Measurements from ENCODE around the gene SPINDOC. TPM values are rescaled to one million over a fixed set of nuclear protein-coding genes. Genes with fewer than 3 reads are reported as not detected.

The SPINDOC gene
- total RNA-seq, 3 donors from 2014 or later: 24.0 to 28.9 (median 24.5) TPM

GRCh38 chr11:63811522-63811921 lies 1.7 kb upstream of the SPINDOC start:
- DNase-seq (no peak), ATAC-seq (no peak)
- no peaks in the 10 kb centered on the region for H3K27me3 Mint-ChIP-seq (ENCODE audit: low read depth)
- no peaks in the 10 kb centered on the region for H3K9me3 Mint-ChIP-seq
- H3K4me1 Mint-ChIP-seq (ENCODE audit: low read depth): peaks cover 18% of the 10 kb centered on the region
- H3K36me3 Mint-ChIP-seq (ENCODE audit: insufficient read depth): peaks cover 5% of the 10 kb centered on the region
- no peak overlapping the region for H3K4me3 Mint-ChIP-seq

GRCh38 chr11:63813563-63814382 lies 517 bp downstream of the SPINDOC start:
- Mint-ChIP-seq H3K36me3 (ENCODE audit: insufficient read depth) (peaks cover 13% of the 10 kb centered on the region), H3K9me3 (no peaks in the 10 kb centered on the region), H3K4me1 (ENCODE audit: low read depth) (peaks cover 18% of the 10 kb centered on the region), H3K4me3 (peak overlapping the region; percentile 77), H3K27me3 (ENCODE audit: low read depth) (no peaks in the 10 kb centered on the region)
- DNase-seq (no peak), ATAC-seq (peak; percentile 35 to 44)

GRCh38 chr11:63814383-63814736 lies 1.1 kb downstream of the SPINDOC start:
- Mint-ChIP-seq H3K27me3 (ENCODE audit: low read depth) (no peaks in the 10 kb centered on the region), H3K4me1 (ENCODE audit: low read depth) (peaks cover 18% of the 10 kb centered on the region), H3K9me3 (no peaks in the 10 kb centered on the region), H3K4me3 (peak overlapping the region; percentile 77), H3K36me3 (ENCODE audit: insufficient read depth) (peaks cover 13% of the 10 kb centered on the region)
- ATAC-seq (no peak), DNase-seq (no peak)

GRCh38 chr11:63816166-63816565 lies 2.9 kb downstream of the SPINDOC start:
- no peaks in the 10 kb centered on the region for H3K27me3 Mint-ChIP-seq (ENCODE audit: low read depth)
- H3K4me3 Mint-ChIP-seq: no peak overlapping the region
- peaks cover 19% of the 10 kb centered on the region for H3K36me3 Mint-ChIP-seq (ENCODE audit: insufficient read depth)
- ATAC-seq (no peak), DNase-seq (no peak)
- peaks cover 18% of the 10 kb centered on the region for H3K4me1 Mint-ChIP-seq (ENCODE audit: low read depth)
- H3K9me3 Mint-ChIP-seq: no peaks in the 10 kb centered on the region

GRCh38 chr11:63816732-63817131 lies 3.5 kb downstream of the SPINDOC start:
- Mint-ChIP-seq H3K27me3 (ENCODE audit: low read depth) (no peaks in the 10 kb centered on the region), H3K4me3 (no peak overlapping the region), H3K36me3 (ENCODE audit: insufficient read depth) (peaks cover 23% of the 10 kb centered on the region), H3K9me3 (no peaks in the 10 kb centered on the region), H3K4me1 (ENCODE audit: low read depth) (peaks cover 18% of the 10 kb centered on the region)
- no peak for ATAC-seq
- no peak for DNase-seq

- ATAC-seq (no peak), DNase-seq (no peak)
- Mint-ChIP-seq H3K27me3 (ENCODE audit: low read depth) (no peaks in the 10 kb centered on the region), H3K9me3 (no peaks in the 10 kb centered on the region), H3K36me3 (ENCODE audit: insufficient read depth) (peaks cover 30% of the 10 kb centered on the region), H3K4me1 (ENCODE audit: low read depth) (peaks cover 18% of the 10 kb centered on the region), H3K4me3 (no peak overlapping the region)
Measured at GRCh38 chr11:63817758-63818498, 4.7 kb downstream of the SPINDOC start.

GRCh38 chr11:63818609-63819008 lies 5.4 kb downstream of the SPINDOC start:
- Mint-ChIP-seq H3K27me3 (ENCODE audit: low read depth) (no peaks in the 10 kb centered on the region), H3K9me3 (no peaks in the 10 kb centered on the region), H3K4me1 (ENCODE audit: low read depth) (peaks cover 18% of the 10 kb centered on the region), H3K36me3 (ENCODE audit: insufficient read depth) (peaks cover 32% of the 10 kb centered on the region), H3K4me3 (no peak overlapping the region)
- DNase-seq (no peak), ATAC-seq (no peak)

- ATAC-seq: no peak
- Mint-ChIP-seq H3K27me3 (ENCODE audit: low read depth) (no peaks in the 10 kb centered on the region), H3K4me1 (ENCODE audit: low read depth) (no peaks in the 10 kb centered on the region), H3K9me3 (no peaks in the 10 kb centered on the region), H3K4me3 (no peak overlapping the region), H3K36me3 (ENCODE audit: insufficient read depth) (peaks cover 40% of the 10 kb centered on the region)
- DNase-seq: no peak
Measured at GRCh38 chr11:63821411-63821810, 8.2 kb downstream of the SPINDOC start.

- Mint-ChIP-seq H3K9me3 (no peaks in the 10 kb centered on the region), H3K4me1 (ENCODE audit: low read depth) (no peaks in the 10 kb centered on the region), H3K27me3 (ENCODE audit: low read depth) (no peaks in the 10 kb centered on the region), H3K36me3 (ENCODE audit: insufficient read depth) (peaks cover 21% of the 10 kb centered on the region), H3K4me3 (no peak overlapping the region)
- no peak for ATAC-seq
- DNase-seq: no peak
Measured at GRCh38 chr11:63826471-63827190, 13.4 kb downstream of the SPINDOC start.

GRCh38 chr11:63829823-63830489 lies 16.7 kb downstream of the SPINDOC start:
- Mint-ChIP-seq H3K36me3 (ENCODE audit: insufficient read depth) (peaks cover 5% of the 10 kb centered on the region), H3K4me1 (ENCODE audit: low read depth) (no peaks in the 10 kb centered on the region), H3K27me3 (ENCODE audit: low read depth) (no peaks in the 10 kb centered on the region), H3K9me3 (no peaks in the 10 kb centered on the region), H3K4me3 (no peak overlapping the region)
- DNase-seq (no peak), ATAC-seq (peak in 1 of 2 donors; percentile 40)

GRCh38 chr11:63831326-63831725 lies 18.1 kb downstream of the SPINDOC start:
- H3K4me1 Mint-ChIP-seq (ENCODE audit: low read depth): no peaks in the 10 kb centered on the region
- DNase-seq: no peak
- no peak overlapping the region for H3K4me3 Mint-ChIP-seq
- H3K27me3 Mint-ChIP-seq (ENCODE audit: low read depth): no peaks in the 10 kb centered on the region
- no peak for ATAC-seq
- no peaks in the 10 kb centered on the region for H3K9me3 Mint-ChIP-seq
- no peaks in the 10 kb centered on the region for H3K36me3 Mint-ChIP-seq (ENCODE audit: insufficient read depth)

GRCh38 chr11:63832336-63832735 lies 19.1 kb downstream of the SPINDOC start:
- no peak for ATAC-seq
- no peak for DNase-seq
- Mint-ChIP-seq H3K4me3 (no peak overlapping the region), H3K9me3 (no peaks in the 10 kb centered on the region), H3K27me3 (ENCODE audit: low read depth) (no peaks in the 10 kb centered on the region), H3K36me3 (ENCODE audit: insufficient read depth) (no peaks in the 10 kb centered on the region), H3K4me1 (ENCODE audit: low read depth) (peaks cover 4% of the 10 kb centered on the region)

- peaks cover 11% of the 10 kb centered on the region for H3K4me1 Mint-ChIP-seq (ENCODE audit: low read depth)
- no peaks in the 10 kb centered on the region for H3K9me3 Mint-ChIP-seq
- no peak for ATAC-seq
- H3K36me3 Mint-ChIP-seq (ENCODE audit: insufficient read depth): no peaks in the 10 kb centered on the region
- no peak for DNase-seq
- H3K27me3 Mint-ChIP-seq (ENCODE audit: low read depth): no peaks in the 10 kb centered on the region
- no peak overlapping the region for H3K4me3 Mint-ChIP-seq
Measured at GRCh38 chr11:63833048-63833447, 19.8 kb downstream of the SPINDOC start.

- no peak for ATAC-seq
- Mint-ChIP-seq H3K9me3 (no peaks in the 10 kb centered on the region), H3K4me1 (ENCODE audit: low read depth) (peaks cover 14% of the 10 kb centered on the region), H3K4me3 (no peak overlapping the region), H3K27me3 (ENCODE audit: low read depth) (no peaks in the 10 kb centered on the region), H3K36me3 (ENCODE audit: insufficient read depth) (no peaks in the 10 kb centered on the region)
- no peak for DNase-seq
Measured at GRCh38 chr11:63834535-63835157, 21.4 kb downstream of the SPINDOC start.
